ENCODE results near the gene AMIGO3.
A peak's percentile ranks its signal among the peaks of the same experiment; 100 is the strongest.

The AMIGO3 gene

DNA sequence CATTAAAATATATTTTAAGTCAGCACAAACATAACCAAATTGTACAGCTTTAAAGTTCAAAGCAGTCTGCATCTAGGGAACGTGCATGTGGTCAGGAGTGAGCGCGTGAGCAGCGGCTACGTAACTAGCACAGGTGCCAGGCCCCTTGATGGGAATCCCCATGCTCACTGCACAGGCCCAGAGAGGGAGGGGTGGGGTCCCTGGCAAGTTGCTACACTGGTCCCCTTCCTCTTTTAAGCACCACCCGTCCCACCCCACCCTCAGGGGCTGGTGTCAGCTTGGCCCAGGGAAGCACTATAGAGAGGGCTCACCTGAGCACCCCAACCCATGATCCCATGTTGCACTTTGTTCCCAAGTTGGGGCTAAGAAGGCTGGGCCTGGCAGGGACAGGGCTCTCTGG lies 5.1 kb upstream of the AMIGO3 start:
- DNase-seq (ENCODE audit: low read depth, low spot score), result no peak

DNA sequence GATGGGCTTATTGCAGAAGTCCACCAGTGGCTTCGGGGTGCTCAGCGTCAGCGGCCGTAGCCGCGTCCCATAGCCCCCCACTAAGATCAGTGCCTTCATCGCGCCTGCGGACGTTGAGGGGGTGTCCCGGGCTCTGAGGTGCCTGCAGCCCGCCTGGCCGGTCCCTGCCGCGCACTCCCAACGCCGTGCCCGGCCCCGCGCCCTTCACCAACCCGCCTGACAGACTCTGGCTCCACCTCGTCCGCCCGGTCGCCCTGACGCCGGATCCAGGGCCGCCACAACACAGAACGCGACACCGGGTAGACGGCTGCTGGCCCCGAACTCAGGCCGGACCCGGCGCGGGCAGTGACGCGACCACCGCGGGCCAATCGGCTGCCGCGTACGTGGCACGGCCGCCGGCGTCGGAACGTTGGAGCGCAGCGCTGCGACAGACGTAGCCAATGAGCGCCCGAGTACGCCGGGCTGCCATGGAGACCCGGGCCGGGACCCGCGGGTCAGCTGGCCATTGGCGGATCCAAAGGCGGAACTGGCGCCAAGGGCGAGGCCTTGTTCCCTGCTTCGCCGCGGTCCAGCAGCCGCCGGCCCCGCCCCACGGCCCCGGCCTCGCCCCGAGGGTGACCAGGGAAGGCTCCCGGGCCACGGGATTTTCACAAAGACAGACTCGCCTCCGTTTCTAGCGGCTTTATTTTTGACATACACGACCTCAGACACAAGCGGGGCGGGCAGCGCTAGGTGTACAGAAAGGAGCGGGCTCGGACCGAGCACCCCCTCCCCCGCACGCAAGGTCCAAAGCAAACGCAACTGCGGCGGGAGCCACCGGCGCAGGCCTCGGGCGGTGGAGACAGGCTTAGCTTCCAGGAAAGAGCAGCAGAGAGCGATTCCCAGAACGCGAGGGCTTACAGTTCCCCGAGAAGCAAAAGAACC lies 4.4 kb upstream of the AMIGO3 start, which contains the start of gene GMPPB:
Gene GMPPB, minus strand, starts transcription at position 324 of the 924 bp plus-strand sequence. Its CDS starts 225 bp downstream, at position 99.
- peak; percentile 79 for DNase-seq (ENCODE audit: low read depth, low spot score)

GRCh38 chr3:49723296-49723627 lies 3.8 kb upstream of the AMIGO3 start:
- DNase-seq (ENCODE audit: low read depth, low spot score), result no peak

DNA sequence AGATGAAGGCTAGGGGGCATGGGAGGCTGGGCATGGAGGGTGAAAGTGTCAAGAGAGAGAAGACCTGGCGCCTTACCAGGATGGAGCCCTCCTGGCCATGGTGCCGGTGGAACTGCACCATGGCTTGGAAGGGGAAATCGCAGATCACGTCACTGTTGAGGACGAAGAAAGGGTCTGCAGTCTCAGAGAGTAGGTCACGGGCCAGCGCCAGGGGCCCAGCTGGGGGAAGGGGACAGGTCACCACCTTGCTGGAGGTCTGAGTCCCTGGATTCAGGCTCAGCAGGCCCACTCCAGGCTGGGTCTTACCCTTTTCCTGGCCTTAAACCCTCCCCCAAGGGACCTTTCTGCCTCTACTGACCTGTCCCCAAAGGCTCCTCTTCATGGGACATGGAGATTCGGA lies 3.4 kb upstream of the AMIGO3 start:
- no peak for DNase-seq (ENCODE audit: low read depth, low spot score)

- DNase-seq (ENCODE audit: low read depth, low spot score), result no peak
Observed at GRCh38 chr3:49721896-49722781, 2.7 kb upstream of the AMIGO3 start.

DNA sequence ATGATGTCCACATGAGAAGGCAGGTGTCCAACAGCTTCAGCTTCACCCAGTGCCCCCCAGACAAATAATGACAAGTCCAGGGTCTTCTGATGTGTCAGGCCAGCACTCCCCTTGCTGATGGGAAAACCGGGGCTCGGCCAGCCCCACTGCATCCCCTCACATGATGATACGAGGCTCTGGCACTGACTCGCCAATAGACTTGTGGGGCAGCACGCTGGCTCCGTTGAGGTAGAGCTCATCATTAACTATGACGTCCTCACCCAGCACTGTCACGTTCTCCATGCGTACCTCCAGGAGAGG lies 2.1 kb upstream of the AMIGO3 start:
- DNase-seq (ENCODE audit: low read depth, low spot score), result no peak

DNA sequence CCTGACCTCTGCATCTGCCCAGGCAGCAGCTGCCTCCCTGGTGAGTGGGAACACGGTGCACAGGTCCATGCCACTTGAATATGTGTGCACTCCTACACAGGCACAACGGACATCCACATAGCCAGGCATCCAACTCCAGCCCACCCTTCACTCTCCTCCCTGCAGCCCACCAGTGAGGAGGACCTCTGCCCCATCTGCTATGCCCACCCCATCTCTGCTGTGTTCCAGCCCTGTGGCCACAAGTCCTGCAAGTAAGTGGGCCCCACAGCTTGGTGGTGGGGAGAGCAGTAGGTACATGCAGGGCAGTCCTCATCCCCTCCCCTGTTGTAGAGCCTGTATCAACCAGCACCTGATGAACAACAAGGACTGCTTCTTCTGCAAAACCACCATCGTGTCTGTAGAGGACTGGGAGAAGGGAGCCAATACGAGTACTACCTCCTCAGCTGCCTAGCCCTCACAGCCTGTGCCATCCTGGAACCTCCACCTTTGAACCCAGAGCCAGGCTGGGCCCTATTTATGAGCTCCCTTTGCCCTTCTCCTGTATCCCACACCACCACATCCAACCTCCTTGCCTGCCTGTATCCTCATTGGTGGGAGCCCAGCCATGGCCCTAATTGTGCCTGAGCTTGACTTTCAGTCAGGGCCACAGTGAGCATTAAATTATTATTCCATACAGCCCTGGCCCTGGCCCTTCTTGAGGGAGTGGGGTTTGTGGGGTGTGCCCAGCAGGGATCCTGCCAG lies 1.5 kb upstream of the AMIGO3 start:
- no peak for DNase-seq (ENCODE audit: low read depth, low spot score)

DNA sequence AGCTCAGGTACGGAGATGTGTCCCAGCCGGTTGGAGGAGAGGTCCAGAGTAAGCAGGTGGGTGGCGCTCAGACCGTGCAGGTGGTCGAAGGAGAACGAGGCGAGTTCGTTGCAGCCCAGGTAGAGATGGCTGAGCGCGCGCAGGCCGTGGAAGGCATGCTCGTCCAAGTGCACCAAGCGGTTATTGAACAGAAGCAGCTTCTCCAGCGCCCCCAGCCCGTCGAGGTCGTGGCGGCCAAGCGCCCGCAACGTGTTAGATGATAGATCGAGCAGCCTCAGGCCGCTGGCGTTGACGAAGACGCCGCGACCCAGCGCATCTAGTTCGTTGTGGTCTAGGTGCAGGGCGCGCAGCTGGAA lies 648 bp downstream of the AMIGO3 start:
- DNase-seq (ENCODE audit: low read depth, low spot score), result no peak

DNA sequence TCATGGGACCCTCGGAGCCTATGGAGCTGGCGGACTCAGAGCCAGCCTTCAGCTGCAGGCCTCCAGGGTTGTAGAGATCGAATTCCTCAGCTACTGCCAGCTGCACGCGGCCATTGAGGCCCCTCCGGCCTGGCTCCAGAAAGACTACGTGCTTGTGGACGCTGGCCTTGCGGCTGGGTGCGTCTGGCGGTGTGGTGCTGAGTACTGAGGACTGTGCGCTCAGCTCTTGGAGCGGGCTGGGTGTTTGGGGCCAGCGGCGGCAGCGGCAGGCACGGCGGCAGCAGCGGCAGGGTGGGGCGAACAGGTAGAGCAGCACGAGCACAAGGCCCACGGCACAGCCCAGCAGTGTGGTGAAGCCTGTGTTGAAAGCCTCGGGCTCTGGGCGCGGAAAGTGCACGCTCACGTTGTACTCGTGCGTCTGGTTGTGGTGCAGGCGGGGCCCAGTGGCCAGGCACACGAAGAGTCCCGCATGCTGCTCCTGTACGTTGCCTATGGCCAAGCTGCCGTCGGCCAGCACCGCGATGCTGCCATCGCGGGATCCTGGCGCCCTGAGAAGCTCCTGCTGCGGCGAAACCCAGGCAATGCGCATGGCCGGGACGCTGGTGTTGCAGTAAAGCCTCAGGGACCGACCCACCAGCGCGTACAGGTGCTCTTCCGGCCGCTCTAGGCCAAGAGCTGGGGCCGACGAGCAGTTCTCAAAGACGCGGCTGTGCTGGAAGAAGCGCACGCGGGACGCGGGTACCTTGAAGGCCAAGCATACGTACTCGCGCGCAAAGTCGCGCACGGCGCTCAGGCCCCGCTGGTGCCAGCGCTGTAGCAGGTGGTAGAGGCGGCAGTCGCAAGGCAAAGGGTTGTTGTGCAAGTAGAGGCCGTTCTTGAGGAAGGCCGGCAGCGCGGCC lies 1.3 kb downstream of the AMIGO3 start:
- no peak for DNase-seq (ENCODE audit: low read depth, low spot score)

DNA sequence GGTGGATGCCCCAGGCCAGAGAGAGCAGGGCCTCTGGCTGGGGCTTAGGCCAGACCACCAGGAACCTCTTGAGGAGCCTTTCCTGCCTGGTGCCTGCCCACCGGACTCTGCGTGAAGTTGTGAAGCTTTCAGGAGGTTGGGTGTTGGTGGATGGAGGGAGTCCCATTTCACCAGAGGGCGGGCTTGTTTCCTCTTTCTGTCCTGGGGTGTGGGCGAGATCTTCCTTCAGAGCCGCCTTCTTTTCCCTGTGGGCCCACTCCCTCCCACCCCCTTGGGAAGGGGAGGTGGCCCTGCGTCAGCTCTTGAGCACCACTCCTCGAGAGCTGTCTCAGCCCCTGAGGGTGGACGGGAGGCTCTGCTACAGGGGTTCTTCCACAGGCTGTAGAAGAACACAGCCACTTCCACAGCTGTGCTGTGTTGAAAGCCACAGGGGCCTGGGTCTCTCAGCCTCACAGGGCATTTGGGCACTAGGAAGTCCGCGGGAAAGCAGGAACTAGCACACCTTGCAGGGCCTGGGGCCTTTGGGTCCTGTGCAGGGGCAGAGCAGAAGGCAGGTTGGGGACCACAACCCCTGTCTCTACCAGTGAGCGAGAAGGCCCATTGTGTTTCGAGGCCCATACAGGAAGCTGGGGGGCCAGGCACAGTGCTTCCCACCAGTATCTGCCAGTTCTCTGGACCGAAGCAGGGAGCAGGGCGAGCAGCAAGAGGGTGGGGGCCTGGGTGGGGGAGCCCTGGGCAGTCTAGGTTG lies 2.1 kb downstream of the AMIGO3 start:
- no peak for DNase-seq (ENCODE audit: low read depth, low spot score)

GRCh38 chr3:49716691-49717210 lies 2.7 kb downstream of the AMIGO3 start:
- DNase-seq (ENCODE audit: low read depth, low spot score), result no peak

DNA sequence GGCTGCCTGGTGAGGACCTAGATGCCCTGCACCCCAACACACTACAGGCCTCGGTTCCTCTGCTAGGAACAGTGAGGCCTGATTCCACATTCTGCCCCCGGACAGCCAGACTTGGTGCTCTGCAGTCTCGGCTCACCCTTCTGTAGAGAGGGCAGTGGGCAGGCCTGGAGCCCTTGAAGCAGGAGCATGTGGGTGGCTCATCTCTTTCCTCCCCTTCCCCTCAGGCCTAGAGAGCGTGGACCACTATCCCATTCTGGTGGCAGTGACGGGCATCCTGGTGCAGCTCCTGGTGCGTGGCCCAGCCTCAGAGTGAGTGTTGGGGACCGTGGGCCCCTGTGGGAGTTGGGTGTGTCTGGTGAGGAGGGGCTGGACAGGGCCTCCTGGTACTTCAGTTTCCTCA lies 3.3 kb downstream of the AMIGO3 start:
- no peak for DNase-seq (ENCODE audit: low read depth, low spot score)

DNA sequence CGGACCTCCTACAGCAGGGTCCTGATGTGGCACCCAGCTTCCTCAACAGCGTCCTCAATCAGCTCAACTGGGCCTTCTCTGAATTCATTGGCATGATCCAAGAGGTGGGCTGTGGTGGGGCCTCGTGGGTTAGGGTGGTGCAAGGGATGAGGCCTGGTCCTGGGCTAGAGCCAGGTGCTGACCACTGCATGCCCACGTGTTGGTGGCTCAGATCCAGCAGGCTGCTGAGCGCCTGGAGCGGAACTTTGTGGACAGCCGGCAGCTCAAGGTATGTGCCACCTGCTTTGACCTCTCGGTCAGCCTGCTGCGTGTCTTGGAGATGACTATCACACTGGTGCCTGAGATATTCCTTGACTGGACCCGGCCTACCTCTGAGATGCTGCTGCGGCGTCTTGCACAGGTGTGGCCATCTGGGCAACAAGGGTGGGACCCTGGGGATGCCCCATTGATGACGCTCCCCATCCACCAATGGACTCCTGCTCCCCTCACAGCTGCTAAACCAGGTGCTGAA lies 3.8 kb downstream of the AMIGO3 start:
- no peak for DNase-seq (ENCODE audit: low read depth, low spot score)

DNA sequence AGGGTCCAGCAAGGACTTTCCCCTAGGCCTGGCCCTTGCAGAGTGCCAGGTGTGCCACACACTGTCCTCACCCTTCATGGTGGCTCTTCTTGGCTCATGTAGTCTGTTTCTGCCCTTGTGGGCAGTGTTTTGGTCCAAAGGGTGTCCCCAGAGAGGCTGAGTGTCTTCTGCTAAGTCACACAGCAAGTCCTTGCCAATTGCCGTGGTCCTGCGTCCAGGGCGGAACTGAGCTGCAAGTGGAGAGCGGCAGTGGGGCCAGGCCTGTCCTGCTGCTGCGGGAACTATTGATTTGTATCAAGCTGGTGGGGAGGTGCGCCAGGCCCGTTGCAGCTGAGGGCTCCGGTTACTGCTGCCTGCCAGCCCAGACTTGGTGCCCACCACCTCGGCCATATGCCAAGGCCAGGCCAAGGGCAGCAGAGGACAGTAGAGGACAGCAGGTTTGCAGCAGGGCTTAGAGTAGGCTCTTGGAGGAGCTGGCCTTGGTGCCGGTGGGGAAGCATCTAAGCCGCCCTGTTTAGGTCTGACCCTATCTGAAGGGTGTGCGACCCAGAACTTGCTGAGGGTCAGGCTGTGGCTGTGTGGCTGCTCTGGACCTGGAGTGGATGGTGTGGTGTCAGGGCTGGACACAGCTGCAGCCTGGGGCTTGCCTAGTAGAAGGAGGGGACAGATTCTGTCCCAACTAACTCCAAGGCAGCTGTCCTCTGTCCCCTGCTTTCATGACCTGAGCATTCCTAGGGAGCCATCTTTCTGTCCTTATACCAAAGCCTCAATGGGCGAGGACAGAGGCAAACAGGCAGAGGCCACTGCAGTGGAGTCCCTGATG lies 4.5 kb downstream of the AMIGO3 start:
- no peak for DNase-seq (ENCODE audit: low read depth, low spot score)

DNA sequence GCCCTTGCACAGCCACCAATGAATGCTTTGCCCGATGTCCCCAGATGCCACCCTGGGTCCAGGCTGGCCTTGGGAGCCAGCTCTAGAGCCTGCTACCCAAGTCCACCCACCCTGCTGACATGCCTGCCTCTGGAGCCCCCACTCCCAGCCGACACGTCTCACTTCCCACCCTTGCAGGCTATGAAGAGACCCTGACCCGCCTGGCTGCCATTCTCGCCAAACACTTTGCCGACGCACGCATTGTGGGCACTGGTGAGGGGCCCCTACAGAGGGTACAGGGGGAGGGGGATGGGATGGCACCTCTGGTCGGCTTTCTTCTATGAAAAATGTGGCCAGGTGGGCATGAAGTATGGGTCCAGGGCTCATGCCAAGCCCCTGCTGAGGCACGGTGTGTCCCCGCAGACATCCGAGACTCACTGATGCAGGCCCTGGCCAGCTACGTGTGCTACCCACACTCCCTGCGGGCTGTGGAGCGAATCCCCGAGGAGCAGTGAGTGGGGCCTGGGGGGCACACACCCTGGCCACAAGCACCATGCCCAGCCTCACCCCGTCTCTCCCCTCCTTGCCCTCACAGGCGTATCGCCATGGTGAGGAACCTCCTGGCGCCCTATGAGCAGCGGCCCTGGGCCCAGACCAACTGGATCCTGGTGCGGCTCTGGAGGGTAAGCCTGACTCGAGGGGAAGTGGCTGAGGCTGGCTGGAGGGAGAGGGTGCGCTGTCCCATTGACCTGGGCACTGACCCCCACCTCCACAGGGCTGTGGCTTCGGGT lies 6.0 kb downstream of the AMIGO3 start:
- no peak for DNase-seq (ENCODE audit: low read depth, low spot score)

GRCh38 chr3:49712631-49713317 lies 6.7 kb downstream of the AMIGO3 start:
- no peak for DNase-seq (ENCODE audit: low read depth, low spot score)

GRCh38 chr3:49712166-49712565 lies 7.3 kb downstream of the AMIGO3 start:
- DNase-seq (ENCODE audit: low read depth, low spot score), result no peak

- DNase-seq (ENCODE audit: low read depth, low spot score), result no peak
Observed at GRCh38 chr3:49711489-49711888, 8.0 kb downstream of the AMIGO3 start.
